Measurements from ENCODE around the gene SIM2.

Gene SIM2

GRCh38 chr21:36747041-36747814 lies 48.3 kb downstream of the SIM2 start:
- Histone ChIP-seq H3K4me1 (ENCODE audit: control insufficient read depth in 1 of 2, insufficient read depth in 2 of 2, low read length in 2 of 2) (peaks cover 0 to 10% of the 10 kb centered on the region in 2 donors), H3K36me3 (ENCODE audit: control insufficient read depth in 1 of 2, insufficient read depth in 2 of 2, low read length in 2 of 2) (no peaks in the 10 kb centered on the region), H3K4me3 (ENCODE audit: low read depth in 1 of 2, low read length in 2 of 2) (peak overlapping the region in 1 of 2 donors; percentile 23), H3K27ac (ENCODE audit: low read length) (no peak overlapping the region), H3K27me3 (ENCODE audit: low read depth, low read length) (peaks cover 9% of the 10 kb centered on the region), H3K9me3 (ENCODE audit: control insufficient read depth in 1 of 2, low read length in 2 of 2) (no peaks in the 10 kb centered on the region)

- peaks cover 8% of the 10 kb centered on the region for H3K27me3 ChIP-seq (ENCODE audit: low read depth, low read length)
- no peaks in the 10 kb centered on the region for H3K9me3 ChIP-seq (ENCODE audit: control insufficient read depth in 1 of 2, low read length in 2 of 2)
- H3K4me1 ChIP-seq (ENCODE audit: control insufficient read depth in 1 of 2, insufficient read depth in 2 of 2, low read length in 2 of 2) = peaks cover 0 to 10% of the 10 kb centered on the region in 2 donors
- peak overlapping the region; percentile 18 to 51 for H3K4me3 ChIP-seq (ENCODE audit: low read depth in 1 of 2, low read length in 2 of 2)
- H3K36me3 ChIP-seq (ENCODE audit: control insufficient read depth in 1 of 2, insufficient read depth in 2 of 2, low read length in 2 of 2) = no peaks in the 10 kb centered on the region
- no peak overlapping the region for H3K27ac ChIP-seq (ENCODE audit: low read length)
These were observed 49.0 kb downstream of the SIM2 start for GRCh38 chr21:36747815-36748383.

- no peak overlapping the region for H3K4me3 ChIP-seq (ENCODE audit: low read depth in 1 of 2, low read length in 2 of 2)
- no peaks in the 10 kb centered on the region for H3K27me3 ChIP-seq (ENCODE audit: low read depth, low read length)
- H3K9me3 ChIP-seq (ENCODE audit: control insufficient read depth in 1 of 2, low read length in 2 of 2) = no peaks in the 10 kb centered on the region
- peaks cover 0 to 8% of the 10 kb centered on the region in 2 donors for H3K36me3 ChIP-seq (ENCODE audit: control insufficient read depth in 1 of 2, insufficient read depth in 2 of 2, low read length in 2 of 2)
- no peak overlapping the region for H3K27ac ChIP-seq (ENCODE audit: low read length)
- peaks cover 0 to 4% of the 10 kb centered on the region in 2 donors for H3K4me1 ChIP-seq (ENCODE audit: control insufficient read depth in 1 of 2, insufficient read depth in 2 of 2, low read length in 2 of 2)
These were observed 51.1 kb downstream of the SIM2 start for GRCh38 chr21:36749935-36750575.

- peaks cover 0 to 3% of the 10 kb centered on the region in 2 donors for H3K4me1 ChIP-seq (ENCODE audit: control insufficient read depth in 1 of 2, insufficient read depth in 2 of 2, low read length in 2 of 2)
- no peak overlapping the region for H3K27ac ChIP-seq (ENCODE audit: low read length)
- H3K9me3 ChIP-seq (ENCODE audit: control insufficient read depth in 1 of 2, low read length in 2 of 2) = no peaks in the 10 kb centered on the region
- H3K36me3 ChIP-seq (ENCODE audit: control insufficient read depth in 1 of 2, insufficient read depth in 2 of 2, low read length in 2 of 2) = peaks cover 0 to 11% of the 10 kb centered on the region in 2 donors
- no peak overlapping the region for H3K4me3 ChIP-seq (ENCODE audit: low read depth in 1 of 2, low read length in 2 of 2)
- no peaks in the 10 kb centered on the region for H3K27me3 ChIP-seq (ENCODE audit: low read depth, low read length)
These were observed 51.7 kb downstream of the SIM2 start for GRCh38 chr21:36750576-36750959.

- Histone ChIP-seq H3K36me3 (ENCODE audit: control insufficient read depth in 1 of 2, insufficient read depth in 2 of 2, low read length in 2 of 2) (peaks cover 0 to 13% of the 10 kb centered on the region in 2 donors), H3K9me3 (ENCODE audit: control insufficient read depth in 1 of 2, low read length in 2 of 2) (no peaks in the 10 kb centered on the region), H3K4me1 (ENCODE audit: control insufficient read depth in 1 of 2, insufficient read depth in 2 of 2, low read length in 2 of 2) (peaks cover 0 to 3% of the 10 kb centered on the region in 2 donors), H3K27ac (ENCODE audit: low read length) (no peak overlapping the region), H3K4me3 (ENCODE audit: low read depth in 1 of 2, low read length in 2 of 2) (no peak overlapping the region), H3K27me3 (ENCODE audit: low read depth, low read length) (no peaks in the 10 kb centered on the region)
These were observed 52.5 kb downstream of the SIM2 start for GRCh38 chr21:36751383-36751782.

- Histone ChIP-seq H3K27me3 (ENCODE audit: low read depth, low read length) (no peaks in the 10 kb centered on the region), H3K36me3 (ENCODE audit: control insufficient read depth in 1 of 2, insufficient read depth in 2 of 2, low read length in 2 of 2) (peaks cover 0 to 13% of the 10 kb centered on the region in 2 donors), H3K4me3 (ENCODE audit: low read depth in 1 of 2, low read length in 2 of 2) (no peak overlapping the region), H3K27ac (ENCODE audit: low read length) (no peak overlapping the region), H3K4me1 (ENCODE audit: control insufficient read depth in 1 of 2, insufficient read depth in 2 of 2, low read length in 2 of 2) (no peaks in the 10 kb centered on the region), H3K9me3 (ENCODE audit: control insufficient read depth in 1 of 2, low read length in 2 of 2) (no peaks in the 10 kb centered on the region)
These were observed 54.6 kb downstream of the SIM2 start for GRCh38 chr21:36753556-36753955.

GRCh38 chr21:36754241-36754898 lies 55.5 kb downstream of the SIM2 start:
- no peaks in the 10 kb centered on the region for H3K27me3 ChIP-seq (ENCODE audit: low read depth, low read length)
- no peaks in the 10 kb centered on the region for H3K4me1 ChIP-seq (ENCODE audit: control insufficient read depth in 1 of 2, insufficient read depth in 2 of 2, low read length in 2 of 2)
- no peak overlapping the region for H3K27ac ChIP-seq (ENCODE audit: low read length)
- H3K36me3 ChIP-seq (ENCODE audit: control insufficient read depth in 1 of 2, insufficient read depth in 2 of 2, low read length in 2 of 2) = peaks cover 0 to 13% of the 10 kb centered on the region in 2 donors
- no peak overlapping the region for H3K4me3 ChIP-seq (ENCODE audit: low read depth in 1 of 2, low read length in 2 of 2)
- H3K9me3 ChIP-seq (ENCODE audit: control insufficient read depth in 1 of 2, low read length in 2 of 2) = no peaks in the 10 kb centered on the region

GRCh38 chr21:36756527-36756926 lies 57.6 kb downstream of the SIM2 start:
- no peaks in the 10 kb centered on the region for H3K27me3 ChIP-seq (ENCODE audit: low read depth, low read length)
- no peak overlapping the region for H3K4me3 ChIP-seq (ENCODE audit: low read depth in 1 of 2, low read length in 2 of 2)
- H3K36me3 ChIP-seq (ENCODE audit: control insufficient read depth in 1 of 2, insufficient read depth in 2 of 2, low read length in 2 of 2) = peaks cover 0 to 13% of the 10 kb centered on the region in 2 donors
- H3K4me1 ChIP-seq (ENCODE audit: control insufficient read depth in 1 of 2, insufficient read depth in 2 of 2, low read length in 2 of 2) = no peaks in the 10 kb centered on the region
- no peaks in the 10 kb centered on the region for H3K9me3 ChIP-seq (ENCODE audit: control insufficient read depth in 1 of 2, low read length in 2 of 2)
- H3K27ac ChIP-seq (ENCODE audit: low read length) = no peak overlapping the region

GRCh38 chr21:36757196-36757595 lies 58.3 kb downstream of the SIM2 start:
- H3K4me3 ChIP-seq (ENCODE audit: low read depth in 1 of 2, low read length in 2 of 2) = no peak overlapping the region
- H3K4me1 ChIP-seq (ENCODE audit: control insufficient read depth in 1 of 2, insufficient read depth in 2 of 2, low read length in 2 of 2) = no peaks in the 10 kb centered on the region
- no peak overlapping the region for H3K27ac ChIP-seq (ENCODE audit: low read length)
- H3K36me3 ChIP-seq (ENCODE audit: control insufficient read depth in 1 of 2, insufficient read depth in 2 of 2, low read length in 2 of 2) = peaks cover 0 to 13% of the 10 kb centered on the region in 2 donors
- H3K9me3 ChIP-seq (ENCODE audit: control insufficient read depth in 1 of 2, low read length in 2 of 2) = no peaks in the 10 kb centered on the region
- H3K27me3 ChIP-seq (ENCODE audit: low read depth, low read length) = no peaks in the 10 kb centered on the region

- no peaks in the 10 kb centered on the region for H3K4me1 ChIP-seq (ENCODE audit: control insufficient read depth in 1 of 2, insufficient read depth in 2 of 2, low read length in 2 of 2)
- H3K9me3 ChIP-seq (ENCODE audit: control insufficient read depth in 1 of 2, low read length in 2 of 2) = no peaks in the 10 kb centered on the region
- no peak overlapping the region for H3K4me3 ChIP-seq (ENCODE audit: low read depth in 1 of 2, low read length in 2 of 2)
- H3K27me3 ChIP-seq (ENCODE audit: low read depth, low read length) = no peaks in the 10 kb centered on the region
- H3K36me3 ChIP-seq (ENCODE audit: control insufficient read depth in 1 of 2, insufficient read depth in 2 of 2, low read length in 2 of 2) = peaks cover 0 to 5% of the 10 kb centered on the region in 2 donors
- H3K27ac ChIP-seq (ENCODE audit: low read length) = no peak overlapping the region
These were observed 60.6 kb downstream of the SIM2 start for GRCh38 chr21:36759348-36760083.

All from muscle layer of duodenum (tissue), 2 donors.